Ectodermal cell (in vitro differentiated cells): ENCODE results near the gene COX6B2.

Experiments used
- H3K27ac ChIP-seq: 2 replicates; pipeline ENCODE4 v1.7.0; 2013; ENCODE audit warnings: mild to moderate bottlenecking, low read depth, low read length; ENCODE audit not compliant: insufficient read depth, poor library complexity, severe bottlenecking
- H3K27me3 ChIP-seq: 2 replicates; pipeline ENCODE4 v1.7.0; 2013; ENCODE audit warnings: mild to moderate bottlenecking, low read length; ENCODE audit not compliant: insufficient read depth, control insufficient read depth, poor library complexity, severe bottlenecking
- H3K36me3 ChIP-seq: one replicate; pipeline ENCODE4 v1.7.0; 2013; ENCODE audit warnings: low read length; ENCODE audit not compliant: control insufficient read depth, insufficient read depth
- H3K4me1 ChIP-seq: one replicate; pipeline ENCODE4 v1.7.0; 2013; ENCODE audit warnings: low read length; ENCODE audit not compliant: control insufficient read depth, insufficient read depth
- H3K4me3 ChIP-seq: 2 replicates; pipeline ENCODE4 v1.7.0; 2013; ENCODE audit warnings: low read depth, low read length, control low read depth; ENCODE audit not compliant: insufficient read depth
- H3K9me3 ChIP-seq: 2 replicates; pipeline ENCODE4 v1.7.0; 2013; ENCODE audit warnings: mild to moderate bottlenecking, low read length, moderate library complexity; ENCODE audit not compliant: control insufficient read depth
- WGBS, 2 experiments: methylation state at CpG; one replicate each; pipeline ENCODE4 v1.1.7; 2013; ENCODE audit warnings: missing lambda C conversion rate in 2 of 2; 5-methylcytosine and 5-hydroxymethylcytosine counted together

The COX6B2 gene

GRCh38 chr19:55369653-55370304, 15.3 kb upstream of the COX6B2 start:
- H3K27ac ChIP-seq: no peak overlapping the region
- peak overlapping the region; percentile 35 for H3K4me3 ChIP-seq
- peaks cover 16% of the 10 kb centered on the region for H3K4me1 ChIP-seq
- H3K9me3 ChIP-seq: no peaks in the 10 kb centered on the region
- 0 to 1% methylated on average over 59 of the region's 59 CpGs for WGBS, 2 experiments
- peaks cover 71% of the 10 kb centered on the region for H3K27me3 ChIP-seq
- no peaks in the 10 kb centered on the region for H3K36me3 ChIP-seq

DNA sequence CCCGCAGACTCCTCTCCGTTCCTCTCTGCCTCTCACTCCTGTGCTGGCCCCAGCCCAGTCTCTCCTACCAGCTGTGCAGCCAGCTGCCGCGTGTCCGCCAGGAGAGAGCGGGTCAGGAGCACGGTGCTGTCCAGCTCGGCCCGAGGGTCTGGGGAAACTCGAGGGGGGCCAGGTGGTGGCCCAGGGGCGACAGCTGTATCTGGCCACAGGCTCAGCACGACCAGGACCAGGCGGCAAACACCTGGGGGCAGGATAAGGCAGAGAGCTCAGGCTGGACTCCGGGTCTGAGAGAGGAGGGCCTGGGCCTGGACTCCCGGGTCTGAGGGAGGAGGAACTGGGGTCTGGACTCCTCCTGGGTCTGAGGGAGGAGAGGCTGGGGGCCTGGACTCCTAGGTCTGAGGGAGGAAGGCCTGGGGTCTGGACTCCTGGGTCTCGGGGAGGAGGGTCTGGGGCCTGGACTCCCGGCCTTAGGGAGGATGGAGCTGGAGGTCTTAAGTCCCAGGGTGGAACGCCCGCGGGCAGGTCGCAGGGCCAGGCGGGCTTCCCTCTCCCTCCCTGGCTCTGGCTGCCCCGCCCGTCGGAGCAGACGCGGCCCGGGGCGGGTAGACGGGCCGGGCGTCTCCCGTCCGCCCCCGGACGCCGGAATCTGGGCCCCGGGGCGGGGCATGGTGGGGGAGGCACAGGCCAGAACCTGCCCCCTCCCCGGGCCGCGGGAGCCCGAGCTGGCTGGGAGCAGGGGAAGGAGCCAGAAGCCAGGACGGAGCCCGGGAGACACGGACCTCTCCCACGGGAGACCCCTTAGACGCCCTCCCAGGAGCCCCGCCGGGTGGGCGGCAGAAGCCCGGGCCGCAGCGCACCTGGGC, 14.4 kb upstream of the COX6B2 start:
- Histone ChIP-seq H3K36me3 (no peaks in the 10 kb centered on the region), H3K4me3 (no peak overlapping the region), H3K4me1 (peaks cover 8% of the 10 kb centered on the region), H3K27ac (no peak overlapping the region), H3K27me3 (peaks cover 62% of the 10 kb centered on the region), H3K9me3 (no peaks in the 10 kb centered on the region)
- 14% methylated on average over 54 of the region's 54 CpGs for WGBS, 2 experiments

GRCh38 chr19:55368106-55368505, 13.6 kb upstream of the COX6B2 start:
- Histone ChIP-seq H3K4me1 (peaks cover 1% of the 10 kb centered on the region), H3K36me3 (no peaks in the 10 kb centered on the region), H3K27ac (no peak overlapping the region), H3K9me3 (no peaks in the 10 kb centered on the region), H3K4me3 (no peak overlapping the region), H3K27me3 (peaks cover 54% of the 10 kb centered on the region)
- WGBS, 2 experiments: 91% methylated on average over 16 of the region's 16 CpGs

- WGBS, 2 experiments: 84 to 93% methylated on average over 1 to 3 of the region's 3 CpGs
- H3K4me1 ChIP-seq: peaks cover 6% of the 10 kb centered on the region
- H3K9me3 ChIP-seq: no peaks in the 10 kb centered on the region
- H3K27ac ChIP-seq: no peak overlapping the region
- no peaks in the 10 kb centered on the region for H3K36me3 ChIP-seq
- no peak overlapping the region for H3K4me3 ChIP-seq
- peaks cover 41% of the 10 kb centered on the region for H3K27me3 ChIP-seq
Observed at GRCh38 chr19:55366790-55367189, 12.3 kb upstream of the COX6B2 start.

DNA sequence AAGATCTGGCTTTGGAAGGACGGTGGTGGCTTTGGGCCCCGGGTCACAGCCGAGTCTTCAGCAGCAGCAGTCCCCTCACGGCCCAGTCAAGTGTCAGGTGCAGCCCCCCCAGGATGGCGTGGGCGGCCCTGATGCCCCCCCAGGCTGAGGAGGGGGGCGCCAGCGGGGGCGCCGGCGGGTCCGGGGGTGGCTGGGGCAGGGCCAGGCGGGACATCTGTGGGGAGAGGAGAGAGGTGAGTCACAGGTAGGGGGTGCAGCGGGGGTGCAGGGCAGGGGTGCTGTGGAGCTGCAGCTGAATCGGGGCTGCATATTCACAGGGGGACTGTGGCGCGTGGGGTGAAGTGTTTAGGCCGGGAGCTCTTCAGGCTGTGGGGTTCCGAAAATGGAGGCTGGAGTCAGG, 11.4 kb upstream of the COX6B2 start:
- H3K27ac ChIP-seq: no peak overlapping the region
- 90% methylated on average over 19 of the region's 19 CpGs for WGBS, 2 experiments
- no peaks in the 10 kb centered on the region for H3K36me3 ChIP-seq
- H3K4me3 ChIP-seq: no peak overlapping the region
- peaks cover 6% of the 10 kb centered on the region for H3K4me1 ChIP-seq
- peaks cover 33% of the 10 kb centered on the region for H3K27me3 ChIP-seq
- H3K9me3 ChIP-seq: no peaks in the 10 kb centered on the region

- Histone ChIP-seq H3K4me1 (peaks cover 6% of the 10 kb centered on the region), H3K27ac (no peak overlapping the region), H3K27me3 (peaks cover 26% of the 10 kb centered on the region), H3K36me3 (no peaks in the 10 kb centered on the region), H3K4me3 (no peak overlapping the region), H3K9me3 (no peaks in the 10 kb centered on the region)
- WGBS, 2 experiments: 79 to 80% methylated on average over 8 of the region's 8 CpGs
Observed at GRCh38 chr19:55365245-55365644, 10.7 kb upstream of the COX6B2 start.

DNA sequence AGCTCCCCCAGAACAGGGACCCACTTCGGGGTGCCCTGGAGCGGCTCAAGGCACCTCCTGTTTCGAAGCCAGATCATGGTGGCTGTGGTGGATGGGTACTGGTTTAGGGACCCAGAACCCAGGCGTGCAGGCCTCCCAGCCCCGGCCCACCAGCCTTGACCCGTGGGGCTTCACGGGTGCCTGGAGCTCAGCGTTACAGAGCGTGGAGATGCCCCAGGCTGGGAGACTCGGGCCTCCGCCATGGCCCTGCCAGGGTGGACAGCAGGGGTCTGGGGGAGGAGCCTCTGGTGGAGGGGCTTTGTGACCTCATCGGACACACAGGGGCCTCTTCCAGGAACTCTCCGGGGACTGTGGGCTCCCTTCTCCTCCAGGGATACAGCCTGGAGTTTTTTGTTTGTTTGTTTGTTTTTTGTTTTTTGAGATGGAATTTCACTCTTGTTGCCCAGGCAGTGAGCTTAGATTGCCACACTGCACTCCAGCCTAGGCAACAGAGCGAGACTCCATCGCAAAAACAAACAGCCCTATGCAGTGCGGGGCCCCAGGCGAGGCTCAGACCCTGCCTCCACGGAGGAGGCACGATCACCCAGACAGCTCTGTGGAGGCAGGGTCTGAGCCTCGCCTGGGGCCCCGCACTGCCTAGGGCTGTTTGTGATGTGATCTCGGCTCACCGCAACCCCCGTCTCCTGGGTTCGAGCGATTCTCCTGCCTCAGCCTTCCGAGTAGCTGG, 8.6 kb upstream of the COX6B2 start, which contains the start of gene GARIN5B:
GARIN5B (minus strand) TSS at position 271 of the 727 bp plus-strand sequence; CDS start at position 77, 194 bp downstream.
- Histone ChIP-seq H3K27ac (no peak within 1 kb of the TSS), H3K9me3 (no peaks in the 10 kb centered on the region), H3K27me3 (peaks cover 5% of the 10 kb centered on the region), H3K4me3 (no peak within 1 kb of the TSS), H3K36me3 (no peaks in the 10 kb centered on the region), H3K4me1 (peaks cover 6% of the 10 kb centered on the region)
- 76% methylated on average over 27 of the region's 27 CpGs for WGBS, 2 experiments

GRCh38 chr19:55362174-55362989, 7.9 kb upstream of the COX6B2 start:
- peaks cover 2% of the 10 kb centered on the region for H3K27me3 ChIP-seq
- H3K4me3 ChIP-seq: no peak overlapping the region
- no peak overlapping the region for H3K27ac ChIP-seq
- no peaks in the 10 kb centered on the region for H3K9me3 ChIP-seq
- WGBS, 2 experiments: 78 to 79% methylated on average over 38 of the region's 38 CpGs
- H3K4me1 ChIP-seq: peaks cover 6% of the 10 kb centered on the region
- no peaks in the 10 kb centered on the region for H3K36me3 ChIP-seq

- peaks cover 17% of the 10 kb centered on the region for H3K27me3 ChIP-seq
- no peaks in the 10 kb centered on the region for H3K36me3 ChIP-seq
- no peak overlapping the region for H3K4me3 ChIP-seq
- no peaks in the 10 kb centered on the region for H3K9me3 ChIP-seq
- 85 to 87% methylated on average over 16 of the region's 16 CpGs for whole genome bisulfite sequencing, 2 experiments
- no peak overlapping the region for H3K27ac ChIP-seq
- peaks cover 6% of the 10 kb centered on the region for H3K4me1 ChIP-seq
Observed at GRCh38 chr19:55360902-55361301, 6.4 kb upstream of the COX6B2 start.
